ENCODE data around the gene NKX2-8. TPM values are rescaled to one million over a fixed set of nuclear protein-coding genes. Genes with fewer than 3 reads are reported as not detected.
A peak's percentile ranks its signal among the peaks of the same experiment; 100 is the strongest.

The NKX2-8 gene
- total and polyA plus RNA-seq, 7 donors: not detected

DNA sequence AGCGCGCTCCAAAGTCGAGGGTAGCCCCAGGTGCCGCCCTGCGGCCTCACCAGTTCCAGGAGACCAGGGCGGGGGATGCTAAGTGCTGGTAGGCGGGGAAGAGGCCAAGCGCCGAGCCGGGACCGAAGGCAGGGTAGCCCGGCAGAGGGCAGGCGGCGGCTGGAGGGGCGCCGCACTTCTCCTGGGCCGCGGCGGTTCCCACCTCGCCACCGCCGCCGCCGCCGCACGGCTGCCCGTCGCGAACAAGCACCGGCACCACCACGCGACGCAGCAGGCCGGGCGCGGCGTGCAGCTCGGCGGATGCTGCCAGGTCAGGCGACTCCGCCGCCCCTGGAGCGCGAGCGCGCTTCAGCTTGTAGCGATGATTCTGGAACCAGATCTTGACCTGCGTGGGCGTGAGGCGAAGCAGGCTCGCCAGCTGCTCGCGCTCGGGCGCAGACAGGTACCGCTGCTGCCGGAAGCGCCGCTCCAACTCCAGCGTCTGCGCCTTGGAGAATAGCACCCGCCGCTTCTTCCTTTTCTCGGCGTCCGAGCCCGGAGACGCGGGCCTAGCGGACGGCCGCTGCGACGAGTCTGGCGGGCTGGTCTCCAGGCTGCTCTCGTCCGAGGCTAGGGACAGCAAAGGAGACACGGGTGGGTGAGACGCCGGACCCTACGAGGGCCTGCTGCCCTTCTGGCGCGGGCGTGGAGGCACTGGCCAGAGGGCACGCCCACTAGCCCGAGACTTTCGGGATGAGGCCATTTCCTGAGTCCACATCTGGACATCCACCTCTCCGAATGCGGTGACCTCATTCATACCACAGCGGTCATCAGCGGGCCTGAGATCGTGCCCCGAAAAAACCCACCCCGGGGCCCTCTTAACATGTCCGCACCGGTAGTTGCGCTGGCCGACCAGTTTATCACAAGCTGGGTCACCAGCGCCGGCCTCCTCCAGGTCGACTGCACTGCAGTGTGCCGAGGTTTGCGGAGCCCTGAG lies 1.3 kb downstream of the NKX2-8 start:
- Histone ChIP-seq H3K4me3 (peak overlapping the region in 3 of 4 donors; percentile 31 to 52 (median 48)), H3K9me3 (no peaks in the 10 kb centered on the region), H3K36me3 (no peaks in the 10 kb centered on the region), H3K27me3 (peaks cover 47 to 100% (median 51%) of the 10 kb centered on the region in 3 donors), H3K4me1 (peaks cover 0 to 32% (median 30%) of the 10 kb centered on the region in 4 donors), H3K27ac (no peak overlapping the region)
- TF ChIP-seq, protein P1, sequence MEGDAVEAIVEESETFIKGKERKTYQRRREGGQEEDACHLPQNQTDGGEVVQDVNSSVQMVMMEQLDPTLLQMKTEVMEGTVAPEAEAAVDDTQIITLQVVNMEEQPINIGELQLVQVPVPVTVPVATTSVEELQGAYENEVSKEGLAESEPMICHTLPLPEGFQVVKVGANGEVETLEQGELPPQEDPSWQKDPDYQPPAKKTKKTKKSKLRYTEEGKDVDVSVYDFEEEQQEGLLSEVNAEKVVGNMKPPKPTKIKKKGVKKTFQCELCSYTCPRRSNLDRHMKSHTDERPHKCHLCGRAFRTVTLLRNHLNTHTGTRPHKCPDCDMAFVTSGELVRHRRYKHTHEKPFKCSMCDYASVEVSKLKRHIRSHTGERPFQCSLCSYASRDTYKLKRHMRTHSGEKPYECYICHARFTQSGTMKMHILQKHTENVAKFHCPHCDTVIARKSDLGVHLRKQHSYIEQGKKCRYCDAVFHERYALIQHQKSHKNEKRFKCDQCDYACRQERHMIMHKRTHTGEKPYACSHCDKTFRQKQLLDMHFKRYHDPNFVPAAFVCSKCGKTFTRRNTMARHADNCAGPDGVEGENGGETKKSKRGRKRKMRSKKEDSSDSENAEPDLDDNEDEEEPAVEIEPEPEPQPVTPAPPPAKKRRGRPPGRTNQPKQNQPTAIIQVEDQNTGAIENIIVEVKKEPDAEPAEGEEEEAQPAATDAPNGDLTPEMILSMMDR (IDR thresholded peaks at IDR 0.05): no peak
- TF ChIP-seq POLR2A (IDR thresholded peaks at IDR 0.05) (no peak), POLR2AphosphoS5 (IDR thresholded peaks at IDR 0.05) (no peak), EP300 (IDR thresholded peaks at IDR 0.05) (no peak)
- no peak for DNase-seq
- WGBS, 2 donors: 1 to 2% methylated on average over 103 of the region's 103 CpGs
- intact Hi-C loops (cut with DNase I): no loop called here

DNA sequence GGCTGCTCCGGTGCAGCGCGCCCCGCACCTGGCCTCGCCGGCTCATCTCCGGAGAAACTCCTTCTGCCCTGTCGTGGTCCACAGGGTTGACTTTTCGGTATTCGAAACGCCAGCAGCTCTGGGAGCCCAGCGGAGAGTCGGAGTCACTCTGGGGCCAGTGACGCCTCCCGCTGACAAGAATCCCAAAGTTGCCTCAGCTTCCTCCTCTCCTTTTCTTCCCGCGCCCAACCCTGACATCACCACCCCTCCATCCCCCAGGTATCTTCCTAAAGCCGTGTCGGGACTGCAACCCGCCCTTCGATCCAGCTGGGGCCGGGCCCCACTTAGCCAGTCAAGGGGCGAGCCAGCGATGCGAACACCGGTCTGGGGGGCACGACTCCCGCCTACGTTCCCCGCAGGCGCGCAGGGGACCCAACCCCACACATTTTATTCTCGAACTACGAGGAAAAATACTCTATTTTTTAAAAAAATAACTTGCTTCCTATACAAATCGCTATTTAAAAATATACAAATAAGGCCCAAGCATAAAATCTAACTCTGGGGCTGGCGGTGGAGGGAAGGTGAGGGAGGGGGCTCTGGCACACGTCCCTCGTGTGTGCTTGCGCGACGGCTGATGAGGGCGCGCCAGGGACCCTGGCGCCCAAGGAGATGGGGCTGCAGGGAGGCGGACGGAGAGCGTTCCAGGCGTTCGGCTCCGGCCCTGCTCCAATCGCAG lies 2.1 kb downstream of the NKX2-8 start:
- DNase-seq: no peak
- H3K9me3 ChIP-seq: no peaks in the 10 kb centered on the region
- peak overlapping the region in 3 of 4 donors; percentile 31 to 52 (median 48) for H3K4me3 ChIP-seq
- H3K27me3 ChIP-seq: peaks cover 47 to 99% (median 51%) of the 10 kb centered on the region in 3 donors
- TF ChIP-seq POLR2A (IDR thresholded peaks at IDR 0.05) (no peak), POLR2AphosphoS5 (IDR thresholded peaks at IDR 0.05) (no peak), EP300 (IDR thresholded peaks at IDR 0.05) (no peak)
- TF ChIP-seq, protein P1 (IDR thresholded peaks at IDR 0.05): no peak
- peaks cover 0 to 32% (median 30%) of the 10 kb centered on the region in 4 donors for H3K4me1 ChIP-seq
- H3K27ac ChIP-seq: no peak overlapping the region
- no peaks in the 10 kb centered on the region for H3K36me3 ChIP-seq
- intact Hi-C loops (cut with DNase I): no loop called here
- WGBS, 2 donors: 9 to 24% methylated on average over 51 of the region's 51 CpGs

- H3K27me3 ChIP-seq: peaks cover 49 to 98% (median 51%) of the 10 kb centered on the region in 3 donors
- no peak overlapping the region for H3K27ac ChIP-seq
- intact Hi-C loops (cut with DNase I): no loop called here
- DNase-seq: peak; percentile 63
- WGBS, 2 donors: 10 to 25% methylated on average over 22 of the region's 22 CpGs
- no peaks in the 10 kb centered on the region for H3K9me3 ChIP-seq
- H3K36me3 ChIP-seq: no peaks in the 10 kb centered on the region
- TF ChIP-seq EP300 (IDR thresholded peaks at IDR 0.05): no peak
- no peak overlapping the region for H3K4me3 ChIP-seq
- H3K4me1 ChIP-seq: peaks cover 0 to 32% (median 30%) of the 10 kb centered on the region in 4 donors
These were observed 2.8 kb downstream of the NKX2-8 start for GRCh38 chr14:36579573-36580140.

DNA sequence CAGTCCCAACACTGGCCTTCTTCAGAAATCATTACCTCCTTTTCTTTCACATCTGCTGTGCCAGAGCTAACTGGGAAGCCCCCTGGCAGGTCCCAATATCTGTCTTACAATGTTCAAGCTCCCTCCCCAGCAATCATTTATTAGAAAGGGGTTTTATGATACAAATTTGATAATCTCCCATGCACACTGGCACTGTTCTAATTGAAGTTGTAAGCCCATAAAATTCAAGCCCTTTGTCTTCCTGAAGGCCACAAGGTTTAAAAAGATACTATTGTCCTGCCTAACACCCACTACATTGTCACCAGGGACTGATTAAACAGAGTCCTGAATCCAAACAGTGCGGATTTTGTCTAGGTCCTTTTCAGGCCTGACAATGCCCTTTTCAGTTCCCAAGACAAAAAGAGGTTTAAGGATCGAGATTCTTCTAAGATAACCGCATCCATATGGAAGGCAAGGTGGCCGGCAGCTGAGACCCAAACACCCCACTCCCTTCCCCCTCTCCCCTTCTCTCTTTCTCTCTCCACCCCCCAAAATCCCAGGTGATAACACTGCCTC lies 3.3 kb downstream of the NKX2-8 start:
- Histone ChIP-seq H3K27ac (no peak overlapping the region), H3K27me3 (peaks cover 47 to 96% (median 48%) of the 10 kb centered on the region in 3 donors), H3K9me3 (no peaks in the 10 kb centered on the region), H3K4me3 (no peak overlapping the region), H3K36me3 (no peaks in the 10 kb centered on the region), H3K4me1 (peaks cover 0 to 32% (median 30%) of the 10 kb centered on the region in 4 donors)
- intact Hi-C loops (cut with DNase I): no loop called here
- no peak for DNase-seq
- TF ChIP-seq, protein P1 (IDR thresholded peaks at IDR 0.05): no peak
- no peak for TF ChIP-seq EP300 (IDR thresholded peaks at IDR 0.05)
- 40 to 66% methylated on average over 4 of the region's 4 CpGs for WGBS, 2 donors
